Neural crest cell (in vitro differentiated cells): ENCODE results near the gene PLEKHG4. TPM values are rescaled to one million over a fixed set of nuclear protein-coding genes. Genes with fewer than 3 reads are reported as not detected.

Source experiments
- DNase-seq: peaks from one replicate; pipeline ENCODE4 v3.0.0; 2021; ENCODE audit warnings: low read depth, mixed read lengths, low spot score
- H3K27ac Mint-ChIP-seq: one replicate; pipeline ENCODE4 v1.8.0; 2021; ENCODE audit warnings: mild to moderate bottlenecking, mixed read lengths; ENCODE audit not compliant: unreplicated experiment
- H3K27me3 Mint-ChIP-seq: 2 replicates; pipeline ENCODE4 v1.8.0; 2021; ENCODE audit warnings: low read depth, mild to moderate bottlenecking, mixed read lengths
- H3K36me3 Mint-ChIP-seq: 2 replicates; pipeline ENCODE4 v1.8.0; 2021; ENCODE audit warnings: low read depth, mild to moderate bottlenecking, mixed read lengths
- H3K4me1 Mint-ChIP-seq: 2 replicates; pipeline ENCODE4 v1.8.0; 2021; ENCODE audit warnings: mixed read lengths
- H3K4me3 Mint-ChIP-seq: one replicate; pipeline ENCODE4 v1.8.0; 2021; ENCODE audit warnings: mild to moderate bottlenecking, mixed read lengths
- H3K9me3 Mint-ChIP-seq: 2 replicates; pipeline ENCODE4 v1.8.0; 2021; ENCODE audit warnings: mixed read lengths
- CTCF ChIP-seq: fragments of 200-600 bp; sonication (generic); conservative IDR thresholded peaks from 2 replicates; pipeline ENCODE4 v1.5.0; 2021; ENCODE audit warnings: antibody characterized with exemption, mild to moderate bottlenecking
- long read RNA-seq: library from polyadenylated mRNA; unstranded; transcript quantifications from one replicate; pipeline ENCODE4 v2.0.0, GENCODE V29; 2020
- total RNA-seq: library from RNA; stranded (reverse); gene quantifications from 2 replicates; pipeline ENCODE4 v1.2.1, GENCODE V29; 2021

PLEKHG4 gene, protein sequence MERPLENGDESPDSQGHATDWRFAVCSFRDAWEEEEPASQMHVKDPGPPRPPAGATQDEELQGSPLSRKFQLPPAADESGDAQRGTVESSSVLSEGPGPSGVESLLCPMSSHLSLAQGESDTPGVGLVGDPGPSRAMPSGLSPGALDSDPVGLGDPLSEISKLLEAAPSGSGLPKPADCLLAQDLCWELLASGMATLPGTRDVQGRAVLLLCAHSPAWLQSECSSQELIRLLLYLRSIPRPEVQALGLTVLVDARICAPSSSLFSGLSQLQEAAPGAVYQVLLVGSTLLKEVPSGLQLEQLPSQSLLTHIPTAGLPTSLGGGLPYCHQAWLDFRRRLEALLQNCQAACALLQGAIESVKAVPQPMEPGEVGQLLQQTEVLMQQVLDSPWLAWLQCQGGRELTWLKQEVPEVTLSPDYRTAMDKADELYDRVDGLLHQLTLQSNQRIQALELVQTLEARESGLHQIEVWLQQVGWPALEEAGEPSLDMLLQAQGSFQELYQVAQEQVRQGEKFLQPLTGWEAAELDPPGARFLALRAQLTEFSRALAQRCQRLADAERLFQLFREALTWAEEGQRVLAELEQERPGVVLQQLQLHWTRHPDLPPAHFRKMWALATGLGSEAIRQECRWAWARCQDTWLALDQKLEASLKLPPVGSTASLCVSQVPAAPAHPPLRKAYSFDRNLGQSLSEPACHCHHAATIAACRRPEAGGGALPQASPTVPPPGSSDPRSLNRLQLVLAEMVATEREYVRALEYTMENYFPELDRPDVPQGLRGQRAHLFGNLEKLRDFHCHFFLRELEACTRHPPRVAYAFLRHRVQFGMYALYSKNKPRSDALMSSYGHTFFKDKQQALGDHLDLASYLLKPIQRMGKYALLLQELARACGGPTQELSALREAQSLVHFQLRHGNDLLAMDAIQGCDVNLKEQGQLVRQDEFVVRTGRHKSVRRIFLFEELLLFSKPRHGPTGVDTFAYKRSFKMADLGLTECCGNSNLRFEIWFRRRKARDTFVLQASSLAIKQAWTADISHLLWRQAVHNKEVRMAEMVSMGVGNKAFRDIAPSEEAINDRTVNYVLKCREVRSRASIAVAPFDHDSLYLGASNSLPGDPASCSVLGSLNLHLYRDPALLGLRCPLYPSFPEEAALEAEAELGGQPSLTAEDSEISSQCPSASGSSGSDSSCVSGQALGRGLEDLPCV
- 3.7 and 4.0 TPM in 2 replicates for total RNA-seq
- long read RNA-seq, partial matches to known transcripts, result 0 of 1 reads
- long read RNA-seq, other reads (novel, unspliced or antisense), result 1 of 1 reads

- Mint-ChIP-seq H3K4me3 (peak within 1 kb of the TSS; percentile 74), H3K9me3 (no peaks in the 10 kb centered on the region), H3K4me1 (no peaks in the 10 kb centered on the region), H3K27ac (no peak within 1 kb of the TSS), H3K36me3 (no peaks in the 10 kb centered on the region), H3K27me3 (no peaks in the 10 kb centered on the region)
- DNase-seq, result peak; percentile 63
- TF ChIP-seq CTCF, result peak; percentile 76
These were observed at the start of gene PLEKHG4 for GRCh38 chr16:67279296-67280089. TSS of gene PLEKHG4 (plus strand) at chr16:67279532. CDS start at chr16:67280045, 513 bp downstream.

- no peaks in the 10 kb centered on the region for H3K9me3 Mint-ChIP-seq
- no peak for TF ChIP-seq CTCF
- peaks cover 25% of the 10 kb centered on the region for H3K4me1 Mint-ChIP-seq
- no peak for DNase-seq
- no peak overlapping the region for H3K27ac Mint-ChIP-seq
- peak overlapping the region; percentile 98 for H3K4me3 Mint-ChIP-seq
- peaks cover 5% of the 10 kb centered on the region for H3K36me3 Mint-ChIP-seq
- no peaks in the 10 kb centered on the region for H3K27me3 Mint-ChIP-seq
These were observed 49.2 kb upstream of the PLEKHG4 start for GRCh38 chr16:67229906-67230808.

GRCh38 chr16:67230809-67231660 lies 48.3 kb upstream of the PLEKHG4 start:
- no peak overlapping the region for H3K4me3 Mint-ChIP-seq
- no peaks in the 10 kb centered on the region for H3K27me3 Mint-ChIP-seq
- no peak for TF ChIP-seq CTCF
- H3K27ac Mint-ChIP-seq, result no peak overlapping the region
- peaks cover 19% of the 10 kb centered on the region for H3K4me1 Mint-ChIP-seq
- no peak for DNase-seq
- no peaks in the 10 kb centered on the region for H3K9me3 Mint-ChIP-seq
- peaks cover 7% of the 10 kb centered on the region for H3K36me3 Mint-ChIP-seq

GRCh38 chr16:67233596-67233995 lies 45.7 kb upstream of the PLEKHG4 start:
- Mint-ChIP-seq H3K9me3 (no peaks in the 10 kb centered on the region), H3K27me3 (no peaks in the 10 kb centered on the region), H3K27ac (no peak overlapping the region), H3K36me3 (peaks cover 14% of the 10 kb centered on the region), H3K4me1 (peaks cover 9% of the 10 kb centered on the region), H3K4me3 (no peak overlapping the region)
- TF ChIP-seq CTCF, result no peak
- no peak for DNase-seq
